Measurements from ENCODE around the gene BTBD9. TPM values are rescaled to one million over a fixed set of nuclear protein-coding genes. Genes with fewer than 3 reads are reported as not detected.

Gene BTBD9
- polyA plus RNA-seq, 4 donors, result 5.1 to 10.2 (median 6.7) TPM

- Histone ChIP-seq H3K4me1 (ENCODE audit: control insufficient read depth in 3 of 3, insufficient read depth in 2 of 3, low read depth in 1 of 3, low read length in 2 of 3) (peaks cover 0 to 3% (median 0%) of the 10 kb centered on the region in 3 donors), H3K27ac (ENCODE audit: low read depth in 1 of 3, low read length in 2 of 3) (no peak overlapping the region), H3K36me3 (ENCODE audit: control insufficient read depth in 3 of 3, insufficient read depth in 2 of 3, low read depth in 1 of 3, low read length in 3 of 3) (no peaks in the 10 kb centered on the region), H3K4me3 (ENCODE audit: low read depth in 1 of 3, low read length in 3 of 3) (no peak overlapping the region), H3K9me3 (ENCODE audit: control insufficient read depth in 2 of 2, insufficient read depth in 1 of 2, low read depth in 1 of 2, low read length in 1 of 2) (no peaks in the 10 kb centered on the region), H3K27me3 (ENCODE audit: control insufficient read depth in 3 of 3, insufficient read depth in 3 of 3, low read length in 3 of 3) (no peaks in the 10 kb centered on the region)
- FAIRE-seq (no peak), DNase-seq (no peak)
Measured at GRCh38 chr6:38554014-38554413, 85.7 kb downstream of the BTBD9 start.

- 86 to 91% (median 87%) methylated on average over 3 of the region's 3 CpGs for WGBS, 3 donors
- no peak for DNase-seq
Measured at GRCh38 chr6:38552121-38552520, 87.6 kb downstream of the BTBD9 start.

GRCh38 chr6:38549795-38550194, 89.9 kb downstream of the BTBD9 start:
- no peak for DNase-seq
- Histone ChIP-seq H3K27ac (ENCODE audit: low read depth in 1 of 3, low read length in 2 of 3) (no peak overlapping the region), H3K27me3 (ENCODE audit: control insufficient read depth in 3 of 3, insufficient read depth in 3 of 3, low read length in 3 of 3) (no peaks in the 10 kb centered on the region), H3K9me3 (ENCODE audit: control insufficient read depth in 2 of 2, insufficient read depth in 1 of 2, low read depth in 1 of 2, low read length in 1 of 2) (no peaks in the 10 kb centered on the region), H3K4me1 (ENCODE audit: control insufficient read depth in 3 of 3, insufficient read depth in 2 of 3, low read depth in 1 of 3, low read length in 2 of 3) (peaks cover 0 to 3% (median 0%) of the 10 kb centered on the region in 3 donors), H3K4me3 (ENCODE audit: low read depth in 1 of 3, low read length in 3 of 3) (no peak overlapping the region), H3K36me3 (ENCODE audit: control insufficient read depth in 3 of 3, insufficient read depth in 2 of 3, low read depth in 1 of 3, low read length in 3 of 3) (peaks cover 0 to 4% (median 0%) of the 10 kb centered on the region in 3 donors)
- FAIRE-seq, result no peak
- 88 to 92% (median 89%) methylated on average over 5 of the region's 5 CpGs for WGBS, 3 donors

More at GRCh38 chr6:38552121-38552520, 87.6 kb downstream of the BTBD9 start:
- no peak for FAIRE-seq
- Histone ChIP-seq H3K4me3 (ENCODE audit: low read depth in 1 of 3, low read length in 3 of 3) (no peak overlapping the region), H3K4me1 (ENCODE audit: control insufficient read depth in 3 of 3, insufficient read depth in 2 of 3, low read depth in 1 of 3, low read length in 2 of 3) (peaks cover 0 to 3% (median 0%) of the 10 kb centered on the region in 3 donors), H3K27ac (ENCODE audit: low read depth in 1 of 3, low read length in 2 of 3) (no peak overlapping the region), H3K27me3 (ENCODE audit: control insufficient read depth in 3 of 3, insufficient read depth in 3 of 3, low read length in 3 of 3) (no peaks in the 10 kb centered on the region), H3K9me3 (ENCODE audit: control insufficient read depth in 2 of 2, insufficient read depth in 1 of 2, low read depth in 1 of 2, low read length in 1 of 2) (no peaks in the 10 kb centered on the region), H3K36me3 (ENCODE audit: control insufficient read depth in 3 of 3, insufficient read depth in 2 of 3, low read depth in 1 of 3, low read length in 3 of 3) (peaks cover 0 to 1% (median 0%) of the 10 kb centered on the region in 3 donors)

- no peaks in the 10 kb centered on the region for H3K9me3 ChIP-seq (ENCODE audit: control insufficient read depth in 2 of 2, insufficient read depth in 1 of 2, low read depth in 1 of 2, low read length in 1 of 2)
- FAIRE-seq (no peak), DNase-seq (no peak)
- H3K27ac ChIP-seq (ENCODE audit: low read depth in 1 of 3, low read length in 2 of 3), result no peak overlapping the region
- H3K36me3 ChIP-seq (ENCODE audit: control insufficient read depth in 3 of 3, insufficient read depth in 2 of 3, low read depth in 1 of 3, low read length in 3 of 3), result peaks cover 0 to 4% (median 0%) of the 10 kb centered on the region in 3 donors
- H3K27me3 ChIP-seq (ENCODE audit: control insufficient read depth in 3 of 3, insufficient read depth in 3 of 3, low read length in 3 of 3), result no peaks in the 10 kb centered on the region
- 86 to 88% (median 87%) methylated on average over 2 of the region's 2 CpGs for WGBS, 3 donors
- peaks cover 0 to 3% (median 0%) of the 10 kb centered on the region in 3 donors for H3K4me1 ChIP-seq (ENCODE audit: control insufficient read depth in 3 of 3, insufficient read depth in 2 of 3, low read depth in 1 of 3, low read length in 2 of 3)
- no peak overlapping the region for H3K4me3 ChIP-seq (ENCODE audit: low read depth in 1 of 3, low read length in 3 of 3)
Measured at GRCh38 chr6:38549180-38549579, 90.5 kb downstream of the BTBD9 start.

- Histone ChIP-seq H3K27me3 (ENCODE audit: control insufficient read depth in 3 of 3, insufficient read depth in 3 of 3, low read length in 3 of 3) (no peaks in the 10 kb centered on the region), H3K4me3 (ENCODE audit: low read depth in 1 of 3, low read length in 3 of 3) (no peak overlapping the region), H3K36me3 (ENCODE audit: control insufficient read depth in 3 of 3, insufficient read depth in 2 of 3, low read depth in 1 of 3, low read length in 3 of 3) (peaks cover 0 to 4% (median 0%) of the 10 kb centered on the region in 3 donors), H3K27ac (ENCODE audit: low read depth in 1 of 3, low read length in 2 of 3) (no peak overlapping the region), H3K4me1 (ENCODE audit: control insufficient read depth in 3 of 3, insufficient read depth in 2 of 3, low read depth in 1 of 3, low read length in 2 of 3) (no peaks in the 10 kb centered on the region), H3K9me3 (ENCODE audit: control insufficient read depth in 2 of 2, insufficient read depth in 1 of 2, low read depth in 1 of 2, low read length in 1 of 2) (no peaks in the 10 kb centered on the region)
- WGBS, 3 donors, result 74 to 89% (median 88%) methylated on average over 2 of the region's 2 CpGs
- FAIRE-seq (no peak), DNase-seq (no peak)
Measured at GRCh38 chr6:38543022-38543421, 96.7 kb downstream of the BTBD9 start.

- H3K36me3 ChIP-seq (ENCODE audit: control insufficient read depth in 3 of 3, insufficient read depth in 2 of 3, low read depth in 1 of 3, low read length in 3 of 3), result peaks cover 0 to 2% (median 0%) of the 10 kb centered on the region in 3 donors
- H3K27ac ChIP-seq (ENCODE audit: low read depth in 1 of 3, low read length in 2 of 3), result no peak overlapping the region
- DNase-seq, result no peak
- no peak overlapping the region for H3K4me3 ChIP-seq (ENCODE audit: low read depth in 1 of 3, low read length in 3 of 3)
- H3K4me1 ChIP-seq (ENCODE audit: control insufficient read depth in 3 of 3, insufficient read depth in 2 of 3, low read depth in 1 of 3, low read length in 2 of 3), result no peaks in the 10 kb centered on the region
- FAIRE-seq, result no peak
- no peaks in the 10 kb centered on the region for H3K27me3 ChIP-seq (ENCODE audit: control insufficient read depth in 3 of 3, insufficient read depth in 3 of 3, low read length in 3 of 3)
- no peaks in the 10 kb centered on the region for H3K9me3 ChIP-seq (ENCODE audit: control insufficient read depth in 2 of 2, insufficient read depth in 1 of 2, low read depth in 1 of 2, low read length in 1 of 2)
- 77 to 95% (median 92%) methylated on average over 2 of the region's 2 CpGs for WGBS, 3 donors
Measured at GRCh38 chr6:38542031-38542430, 97.7 kb downstream of the BTBD9 start.

GRCh38 chr6:38533064-38533463, 106.7 kb downstream of the BTBD9 start:
- Histone ChIP-seq H3K4me3 (ENCODE audit: low read depth in 1 of 3, low read length in 3 of 3) (no peak overlapping the region), H3K27me3 (ENCODE audit: control insufficient read depth in 3 of 3, insufficient read depth in 3 of 3, low read length in 3 of 3) (no peaks in the 10 kb centered on the region), H3K27ac (ENCODE audit: low read depth in 1 of 3, low read length in 2 of 3) (no peak overlapping the region), H3K4me1 (ENCODE audit: control insufficient read depth in 3 of 3, insufficient read depth in 2 of 3, low read depth in 1 of 3, low read length in 2 of 3) (no peaks in the 10 kb centered on the region), H3K9me3 (ENCODE audit: control insufficient read depth in 2 of 2, insufficient read depth in 1 of 2, low read depth in 1 of 2, low read length in 1 of 2) (peaks cover 1 to 23% of the 10 kb centered on the region in 2 donors), H3K36me3 (ENCODE audit: control insufficient read depth in 3 of 3, insufficient read depth in 2 of 3, low read depth in 1 of 3, low read length in 3 of 3) (peaks cover 0 to 14% (median 0%) of the 10 kb centered on the region in 3 donors)
- FAIRE-seq, result no peak
- no peak for DNase-seq

DNA sequence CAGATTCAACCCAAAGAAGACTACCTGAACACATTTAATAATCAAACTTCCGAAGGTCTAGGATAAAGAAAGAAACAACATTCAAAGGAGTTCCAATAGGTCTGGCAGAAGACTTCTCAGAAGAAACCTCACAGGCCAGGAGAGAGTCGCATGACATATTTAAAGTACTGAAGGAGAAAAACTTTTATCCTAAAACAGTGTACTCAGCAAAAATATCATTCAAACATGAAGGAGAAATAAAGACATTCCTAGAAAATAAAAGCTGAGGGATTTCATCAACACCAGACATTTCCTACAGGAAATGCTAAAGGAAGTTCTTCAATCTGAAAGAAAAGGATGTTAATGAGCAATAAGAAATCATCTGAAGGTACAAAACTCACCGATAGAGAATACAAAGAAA, 108.6 kb downstream of the BTBD9 start:
- peaks cover 1 to 38% of the 10 kb centered on the region in 2 donors for H3K9me3 ChIP-seq (ENCODE audit: control insufficient read depth in 2 of 2, insufficient read depth in 1 of 2, low read depth in 1 of 2, low read length in 1 of 2)
- FAIRE-seq (no peak), DNase-seq (no peak)
- no peak overlapping the region for H3K4me3 ChIP-seq (ENCODE audit: low read depth in 1 of 3, low read length in 3 of 3)
- no peaks in the 10 kb centered on the region for H3K27me3 ChIP-seq (ENCODE audit: control insufficient read depth in 3 of 3, insufficient read depth in 3 of 3, low read length in 3 of 3)
- H3K27ac ChIP-seq (ENCODE audit: low read depth in 1 of 3, low read length in 2 of 3), result no peak overlapping the region
- WGBS, 3 donors, result 71 to 96% (median 89%) methylated on average over 3 of the region's 3 CpGs
- peaks cover 0 to 17% (median 0%) of the 10 kb centered on the region in 3 donors for H3K36me3 ChIP-seq (ENCODE audit: control insufficient read depth in 3 of 3, insufficient read depth in 2 of 3, low read depth in 1 of 3, low read length in 3 of 3)
- H3K4me1 ChIP-seq (ENCODE audit: control insufficient read depth in 3 of 3, insufficient read depth in 2 of 3, low read depth in 1 of 3, low read length in 2 of 3), result no peaks in the 10 kb centered on the region

All from small intestine (tissue), 7 donors.